SW 1271 (cell line): ENCODE results near the gene SOAT2.
A peak's percentile ranks its signal among the peaks of the same experiment; 100 is the strongest.

Experiments used
- DNase-seq, 2 experiments: peaks; one replicate each; lab custom pipeline; 2025; lab: John Stamatoyannopoulos, UW

Gene SOAT2, protein sequence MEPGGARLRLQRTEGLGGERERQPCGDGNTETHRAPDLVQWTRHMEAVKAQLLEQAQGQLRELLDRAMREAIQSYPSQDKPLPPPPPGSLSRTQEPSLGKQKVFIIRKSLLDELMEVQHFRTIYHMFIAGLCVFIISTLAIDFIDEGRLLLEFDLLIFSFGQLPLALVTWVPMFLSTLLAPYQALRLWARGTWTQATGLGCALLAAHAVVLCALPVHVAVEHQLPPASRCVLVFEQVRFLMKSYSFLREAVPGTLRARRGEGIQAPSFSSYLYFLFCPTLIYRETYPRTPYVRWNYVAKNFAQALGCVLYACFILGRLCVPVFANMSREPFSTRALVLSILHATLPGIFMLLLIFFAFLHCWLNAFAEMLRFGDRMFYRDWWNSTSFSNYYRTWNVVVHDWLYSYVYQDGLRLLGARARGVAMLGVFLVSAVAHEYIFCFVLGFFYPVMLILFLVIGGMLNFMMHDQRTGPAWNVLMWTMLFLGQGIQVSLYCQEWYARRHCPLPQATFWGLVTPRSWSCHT

DNA sequence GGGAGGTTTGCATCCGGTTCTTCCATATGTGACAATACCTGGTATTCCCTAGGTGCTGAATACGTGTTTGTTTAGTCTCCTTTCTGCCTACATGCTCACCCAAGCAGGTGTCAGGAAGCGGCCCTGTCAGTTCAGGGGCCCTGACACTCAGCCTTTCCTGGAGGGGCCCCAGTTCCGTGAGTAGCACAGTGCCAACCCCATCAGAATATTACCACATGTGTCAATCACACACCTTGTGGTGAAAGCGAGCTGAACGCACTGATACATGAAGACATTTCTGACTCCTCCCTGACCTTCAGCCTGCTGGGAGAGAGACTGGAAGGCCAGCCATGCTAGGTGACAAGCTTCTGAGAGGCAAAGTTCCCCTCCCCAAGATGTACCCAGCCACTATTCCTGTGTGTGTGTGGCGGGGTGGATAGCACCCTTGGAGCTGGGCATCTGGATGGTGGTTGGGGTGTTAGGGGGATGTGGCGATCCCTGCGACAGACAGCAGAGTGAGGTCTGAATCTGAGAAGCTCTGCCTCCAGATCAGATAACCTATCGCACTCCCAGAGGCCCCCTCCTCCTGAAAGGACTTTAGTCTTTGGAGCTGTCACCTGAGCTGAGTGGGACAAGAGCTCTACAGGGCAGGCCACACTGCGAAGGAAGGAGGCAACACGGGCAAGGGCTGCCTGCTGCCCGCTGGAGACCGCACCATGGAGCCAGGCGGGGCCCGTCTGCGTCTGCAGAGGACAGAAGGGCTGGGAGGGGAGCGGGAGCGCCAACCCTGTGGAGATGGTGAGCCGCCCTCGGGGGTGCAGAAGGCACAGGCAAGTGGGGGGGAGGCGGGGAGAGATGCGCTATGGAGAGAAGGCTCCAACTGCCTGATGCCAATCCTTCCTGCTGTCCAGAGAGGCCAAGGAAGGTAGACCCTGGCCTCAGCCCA lies at the start of gene SOAT2:
TSS of gene SOAT2 (plus strand) at position 604 of the 925 bp plus-strand sequence. CDS start at position 696, 92 bp downstream.
- no peak for DNase-seq

DNA sequence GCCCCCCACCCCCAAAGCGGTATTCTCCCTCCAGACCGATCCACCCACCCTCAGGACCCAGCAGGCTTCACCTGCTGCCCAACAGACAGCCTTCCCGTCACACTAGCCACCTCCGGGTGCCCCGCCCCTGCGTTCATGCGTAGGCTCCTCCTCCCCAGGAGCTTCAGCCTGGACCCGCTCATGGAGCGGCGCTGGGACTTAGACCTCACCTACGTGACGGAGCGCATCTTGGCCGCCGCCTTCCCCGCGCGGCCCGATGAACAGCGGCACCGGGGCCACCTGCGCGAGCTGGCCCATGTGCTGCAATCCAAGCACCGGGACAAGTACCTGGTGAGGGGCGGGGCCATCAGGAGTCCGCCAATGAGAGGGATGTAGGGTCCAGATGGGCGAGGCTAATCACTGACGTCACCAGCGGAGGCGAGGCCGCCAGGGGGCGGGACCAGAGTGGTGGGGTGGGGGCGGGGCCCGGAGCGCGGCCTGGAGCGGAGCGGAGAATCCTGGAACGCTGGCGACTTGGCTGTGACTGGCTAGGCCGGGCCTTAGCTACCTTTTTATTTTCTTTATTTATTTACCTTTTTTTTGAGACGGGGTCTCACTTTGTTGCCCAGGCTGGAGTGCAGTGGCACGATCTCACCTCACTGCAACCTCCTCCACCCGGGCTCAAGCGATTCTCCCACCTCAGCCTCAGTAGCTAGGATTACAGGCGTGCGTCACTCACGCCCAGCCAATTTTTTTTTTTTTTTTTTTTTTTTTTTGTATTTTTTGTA lies 49.0 kb upstream of the SOAT2 start:
- peak in 1 of 2 experiments; percentile 62 for DNase-seq

DNA sequence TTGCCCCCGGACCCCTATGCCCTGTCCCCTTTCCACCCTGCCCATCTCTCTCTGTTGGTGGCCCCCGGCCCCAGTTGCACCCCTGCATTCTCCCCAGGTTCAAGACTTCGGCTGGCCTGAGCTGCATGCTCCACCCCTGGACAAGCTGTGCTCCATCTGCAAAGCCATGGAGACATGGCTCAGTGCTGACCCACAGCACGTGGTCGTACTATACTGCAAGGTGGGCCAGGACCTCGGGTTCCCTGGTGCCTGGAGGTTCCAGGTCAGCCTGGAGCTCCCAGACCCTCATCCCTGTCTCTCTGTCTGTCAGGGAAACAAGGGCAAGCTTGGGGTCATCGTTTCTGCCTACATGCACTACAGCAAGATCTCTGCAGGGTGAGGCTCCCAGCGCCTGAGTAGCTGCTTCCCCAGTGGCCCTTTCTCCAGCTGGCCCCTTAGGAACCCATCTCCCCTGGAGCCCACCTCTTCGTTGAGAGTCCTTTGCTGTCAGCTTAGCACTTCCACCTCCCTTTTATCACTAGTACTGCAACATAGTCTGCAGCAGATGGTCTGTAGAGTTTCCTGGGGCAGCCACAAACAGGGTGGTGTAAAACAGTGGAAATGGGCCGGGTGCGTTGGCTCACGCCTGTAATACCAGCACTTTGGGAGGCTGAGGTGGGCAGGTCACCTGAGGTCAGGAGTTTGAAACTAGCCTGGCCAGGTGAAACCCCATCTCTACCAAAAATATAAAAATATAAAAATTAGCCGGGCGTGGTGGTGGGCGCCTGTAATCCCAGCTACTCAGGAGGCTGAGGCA lies 47.6 kb upstream of the SOAT2 start:
- DNase-seq, result no peak

DNA sequence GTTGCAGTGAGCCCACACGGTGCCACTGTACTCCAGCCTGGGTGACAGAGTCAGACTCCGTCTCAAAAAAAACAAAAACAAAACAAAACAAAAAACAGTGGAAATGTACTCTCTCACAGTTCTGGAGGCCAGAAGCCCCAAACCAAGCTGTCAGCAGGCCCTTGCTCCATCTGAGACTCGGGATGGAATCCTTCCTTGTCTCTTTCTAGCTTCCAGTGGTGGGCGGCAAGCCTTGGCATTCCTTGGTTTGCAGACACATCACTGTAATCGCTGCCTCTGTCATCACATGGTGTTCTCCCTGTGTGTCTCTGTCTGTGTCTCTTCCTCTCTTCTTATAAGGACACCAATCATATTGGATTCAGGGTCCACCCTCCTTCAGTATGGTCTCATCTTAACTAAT lies 47.0 kb upstream of the SOAT2 start:
- no peak for DNase-seq

DNA sequence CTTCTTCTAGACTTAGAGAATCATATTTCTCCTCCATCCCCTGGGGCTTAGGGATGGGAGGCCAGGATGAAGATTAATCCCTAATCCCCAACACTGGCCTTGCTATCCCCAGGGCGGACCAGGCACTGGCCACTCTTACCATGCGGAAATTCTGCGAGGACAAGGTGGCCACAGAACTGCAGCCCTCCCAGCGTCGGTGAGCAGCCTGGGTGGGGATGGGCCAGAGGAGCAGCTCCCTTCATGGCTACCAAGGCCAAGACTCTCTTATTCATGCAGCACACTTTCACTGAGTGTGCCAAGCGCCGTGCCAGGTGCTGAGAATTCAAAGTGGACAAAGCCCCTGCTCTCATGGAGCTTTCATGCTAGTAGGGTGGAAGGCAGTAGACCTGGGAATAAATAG lies 46.4 kb upstream of the SOAT2 start:
- DNase-seq, result no peak

DNA sequence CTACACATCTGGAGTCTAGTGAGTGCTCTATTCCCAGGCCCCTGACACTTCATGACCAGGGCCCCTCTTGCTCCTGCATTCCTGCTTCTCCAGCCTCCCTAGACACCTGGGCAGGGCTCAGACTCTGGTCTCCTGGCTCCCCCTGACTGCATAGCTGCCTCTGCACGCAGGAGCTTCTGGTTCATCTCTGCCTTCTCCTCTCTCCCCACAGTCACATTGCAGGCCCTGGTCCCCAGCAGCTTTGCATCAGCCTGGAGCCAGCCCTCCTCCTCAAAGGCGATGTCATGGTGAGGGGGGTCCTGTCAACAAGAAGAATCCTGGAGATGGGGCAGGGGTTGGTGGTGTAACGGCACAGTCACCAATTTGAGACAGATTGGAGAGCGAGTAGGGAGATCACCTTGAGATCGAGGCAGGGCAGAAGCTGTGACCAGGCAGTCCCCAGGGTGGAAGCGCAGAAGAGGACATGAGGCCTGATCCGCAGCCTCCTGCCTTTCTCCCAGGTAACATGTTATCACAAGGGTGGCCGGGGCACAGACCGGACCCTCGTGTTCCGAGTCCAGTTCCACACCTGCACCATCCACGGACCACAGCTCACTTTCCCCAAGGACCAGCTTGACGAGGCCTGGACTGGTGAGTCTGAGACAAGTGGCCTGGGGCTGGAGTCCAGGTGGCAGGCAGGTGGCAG lies 45.3 kb upstream of the SOAT2 start:
- no peak for DNase-seq

DNA sequence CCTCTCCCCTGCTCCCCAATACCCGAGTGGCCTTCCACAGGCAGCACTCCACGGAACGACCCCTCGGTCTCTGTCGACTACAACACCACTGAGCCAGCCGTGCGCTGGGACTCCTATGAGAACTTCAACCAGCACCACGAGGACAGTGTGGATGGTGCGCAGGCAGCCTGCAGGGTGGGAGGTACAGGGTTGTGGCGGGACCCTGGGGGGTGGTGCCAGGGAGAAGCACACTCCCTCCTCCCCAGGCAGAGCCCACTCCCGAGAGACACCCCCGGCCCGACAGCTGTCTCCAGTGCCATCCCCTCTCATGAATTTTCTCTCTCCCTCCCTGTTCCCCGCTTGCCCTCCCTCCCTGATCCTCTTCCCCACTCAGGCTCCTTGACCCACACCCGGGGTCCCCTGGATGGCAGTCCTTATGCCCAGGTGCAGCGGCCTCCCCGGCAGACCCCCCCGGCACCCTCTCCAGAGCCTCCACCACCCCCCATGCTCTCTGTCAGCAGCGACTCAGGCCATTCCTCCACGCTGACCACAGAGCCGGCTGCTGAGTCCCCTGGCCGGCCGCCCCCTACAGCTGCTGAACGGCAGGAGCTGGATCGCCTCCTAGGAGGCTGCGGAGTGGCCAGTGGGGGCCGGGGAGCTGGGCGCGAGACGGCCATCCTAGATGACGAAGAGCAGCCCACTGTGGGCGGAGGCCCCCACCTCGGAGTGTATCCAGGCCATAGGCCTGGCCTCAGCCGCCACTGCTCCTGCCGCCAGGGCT lies 44.4 kb upstream of the SOAT2 start:
- no peak for DNase-seq

DNA sequence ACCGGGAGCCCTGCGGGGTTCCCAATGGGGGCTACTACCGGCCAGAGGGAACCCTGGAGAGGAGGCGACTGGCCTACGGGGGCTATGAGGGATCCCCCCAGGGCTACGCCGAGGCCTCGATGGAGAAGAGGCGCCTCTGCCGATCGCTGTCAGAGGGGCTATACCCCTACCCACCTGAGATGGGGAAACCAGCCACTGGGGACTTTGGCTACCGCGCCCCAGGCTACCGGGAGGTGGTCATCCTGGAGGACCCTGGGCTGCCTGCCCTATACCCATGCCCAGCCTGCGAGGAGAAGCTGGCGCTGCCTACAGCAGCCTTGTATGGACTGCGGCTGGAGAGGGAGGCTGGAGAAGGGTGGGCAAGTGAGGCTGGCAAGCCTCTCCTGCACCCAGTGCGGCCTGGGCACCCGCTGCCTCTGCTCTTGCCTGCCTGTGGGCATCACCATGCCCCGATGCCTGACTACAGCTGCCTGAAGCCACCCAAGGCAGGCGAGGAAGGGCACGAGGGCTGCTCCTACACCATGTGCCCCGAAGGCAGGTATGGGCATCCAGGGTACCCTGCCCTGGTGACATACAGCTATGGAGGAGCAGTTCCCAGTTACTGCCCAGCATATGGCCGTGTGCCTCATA lies 43.7 kb upstream of the SOAT2 start:
- no peak for DNase-seq

DNA sequence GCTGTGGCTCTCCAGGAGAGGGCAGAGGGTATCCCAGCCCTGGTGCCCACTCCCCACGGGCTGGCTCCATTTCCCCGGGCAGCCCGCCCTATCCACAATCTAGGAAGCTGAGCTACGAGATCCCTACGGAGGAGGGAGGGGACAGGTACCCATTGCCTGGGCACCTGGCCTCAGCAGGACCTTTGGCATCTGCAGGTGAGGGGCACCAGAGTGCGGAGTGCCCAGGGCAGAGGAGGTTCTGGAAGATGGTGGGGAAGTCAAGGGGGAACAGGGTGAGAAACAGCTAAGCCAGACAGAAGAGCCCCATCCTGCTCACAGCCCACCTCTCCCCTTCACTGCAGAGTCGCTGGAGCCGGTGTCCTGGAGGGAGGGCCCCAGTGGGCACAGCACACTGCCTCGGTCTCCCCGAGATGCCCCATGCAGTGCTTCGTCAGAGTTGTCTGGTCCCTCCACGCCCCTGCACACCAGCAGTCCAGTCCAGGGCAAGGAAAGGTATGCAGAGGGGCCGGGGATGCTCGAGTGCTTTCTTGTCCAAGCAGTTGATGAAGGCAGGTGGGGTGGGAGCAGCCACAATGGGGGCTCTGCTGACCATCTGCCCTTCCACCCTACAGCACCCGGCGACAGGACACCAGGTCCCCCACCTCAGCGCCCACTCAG lies 43.1 kb upstream of the SOAT2 start:
- no peak for DNase-seq

DNA sequence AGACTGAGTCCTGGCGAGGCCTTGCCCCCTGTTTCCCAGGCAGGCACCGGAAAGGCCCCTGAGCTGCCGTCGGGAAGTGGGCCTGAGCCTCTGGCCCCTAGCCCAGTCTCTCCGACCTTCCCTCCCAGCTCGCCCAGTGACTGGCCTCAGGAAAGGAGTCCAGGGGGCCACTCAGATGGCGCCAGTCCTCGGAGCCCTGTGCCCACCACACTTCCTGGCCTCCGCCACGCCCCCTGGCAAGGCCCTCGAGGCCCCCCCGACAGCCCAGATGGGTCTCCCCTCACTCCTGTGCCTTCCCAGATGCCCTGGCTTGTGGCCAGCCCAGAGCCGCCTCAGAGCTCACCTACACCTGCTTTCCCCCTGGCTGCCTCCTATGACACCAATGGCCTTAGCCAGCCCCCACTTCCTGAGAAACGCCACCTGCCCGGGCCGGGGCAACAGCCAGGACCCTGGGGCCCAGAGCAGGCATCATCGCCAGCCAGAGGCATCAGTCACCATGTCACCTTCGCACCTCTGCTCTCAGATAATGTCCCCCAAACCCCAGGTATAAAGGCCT lies 42.5 kb upstream of the SOAT2 start:
- no peak for DNase-seq

DNA sequence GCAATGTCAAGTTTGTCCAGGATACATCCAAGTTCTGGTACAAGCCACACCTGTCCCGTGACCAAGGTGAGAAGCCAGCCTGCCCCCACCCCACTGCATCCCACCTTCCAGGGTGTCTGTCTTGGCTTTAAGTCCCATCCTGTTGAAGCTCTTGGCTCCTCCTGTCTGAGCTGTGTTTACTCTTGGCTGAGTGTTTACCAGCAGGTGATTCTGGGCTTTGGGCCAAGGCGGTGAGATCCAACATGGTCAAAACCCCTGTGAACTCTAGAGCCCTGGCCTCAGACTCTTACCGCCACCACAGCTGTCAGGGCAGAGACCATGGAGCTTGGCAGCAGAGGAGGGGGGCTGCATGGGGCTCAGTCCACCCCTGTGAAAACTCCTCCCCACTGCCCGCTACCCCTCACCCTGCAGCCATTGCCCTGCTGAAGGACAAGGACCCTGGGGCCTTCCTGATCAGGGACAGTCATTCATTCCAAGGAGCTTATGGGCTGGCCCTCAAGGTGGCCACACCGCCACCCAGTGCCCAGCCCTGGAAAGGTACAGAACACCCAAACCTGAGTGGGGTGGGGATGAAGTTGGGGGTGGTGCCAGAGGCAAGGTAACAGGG lies 41.8 kb upstream of the SOAT2 start:
- no peak for DNase-seq

DNA sequence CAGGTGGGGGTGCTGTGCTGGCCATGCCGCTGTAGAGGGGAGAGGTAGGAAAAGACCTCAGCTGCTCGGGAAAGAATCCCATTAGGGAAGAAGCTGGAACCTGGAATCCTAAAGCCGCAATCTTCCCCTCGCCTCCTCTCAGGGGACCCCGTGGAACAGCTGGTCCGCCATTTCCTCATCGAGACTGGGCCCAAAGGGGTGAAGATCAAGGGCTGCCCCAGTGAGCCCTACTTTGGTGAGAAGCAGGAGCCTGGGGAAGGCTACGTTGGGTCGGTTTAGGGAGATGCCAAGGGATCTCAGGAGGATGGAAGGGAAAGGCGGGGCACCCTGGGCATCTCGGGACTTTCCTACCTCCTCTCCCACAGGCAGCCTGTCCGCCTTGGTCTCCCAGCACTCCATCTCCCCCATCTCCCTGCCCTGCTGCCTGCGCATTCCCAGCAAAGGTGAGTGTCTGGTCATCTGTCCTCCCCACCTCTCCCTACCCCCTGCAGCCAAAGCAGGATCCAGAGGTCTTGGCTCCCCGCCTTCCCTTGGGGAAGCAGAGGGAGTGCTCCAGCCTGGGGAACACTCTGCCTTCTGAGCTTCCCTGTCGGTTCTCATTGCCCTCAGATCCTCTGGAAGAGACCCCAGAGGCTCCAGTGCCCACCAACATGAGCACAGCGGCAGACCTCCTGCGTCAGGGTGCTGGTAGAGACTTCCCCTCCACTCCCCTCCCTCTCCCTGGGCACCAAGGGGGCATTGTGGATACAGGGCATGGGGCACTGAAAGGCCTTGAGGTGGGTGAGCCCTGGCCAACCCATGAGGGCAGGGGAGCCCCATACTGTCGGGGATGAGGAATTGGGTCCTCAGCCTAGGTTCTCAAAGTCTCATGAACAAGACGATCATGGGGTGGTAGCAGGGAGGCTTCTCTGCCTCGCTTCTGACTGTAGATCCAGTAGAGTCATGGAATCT lies 41.0 kb upstream of the SOAT2 start:
- no peak for DNase-seq

DNA sequence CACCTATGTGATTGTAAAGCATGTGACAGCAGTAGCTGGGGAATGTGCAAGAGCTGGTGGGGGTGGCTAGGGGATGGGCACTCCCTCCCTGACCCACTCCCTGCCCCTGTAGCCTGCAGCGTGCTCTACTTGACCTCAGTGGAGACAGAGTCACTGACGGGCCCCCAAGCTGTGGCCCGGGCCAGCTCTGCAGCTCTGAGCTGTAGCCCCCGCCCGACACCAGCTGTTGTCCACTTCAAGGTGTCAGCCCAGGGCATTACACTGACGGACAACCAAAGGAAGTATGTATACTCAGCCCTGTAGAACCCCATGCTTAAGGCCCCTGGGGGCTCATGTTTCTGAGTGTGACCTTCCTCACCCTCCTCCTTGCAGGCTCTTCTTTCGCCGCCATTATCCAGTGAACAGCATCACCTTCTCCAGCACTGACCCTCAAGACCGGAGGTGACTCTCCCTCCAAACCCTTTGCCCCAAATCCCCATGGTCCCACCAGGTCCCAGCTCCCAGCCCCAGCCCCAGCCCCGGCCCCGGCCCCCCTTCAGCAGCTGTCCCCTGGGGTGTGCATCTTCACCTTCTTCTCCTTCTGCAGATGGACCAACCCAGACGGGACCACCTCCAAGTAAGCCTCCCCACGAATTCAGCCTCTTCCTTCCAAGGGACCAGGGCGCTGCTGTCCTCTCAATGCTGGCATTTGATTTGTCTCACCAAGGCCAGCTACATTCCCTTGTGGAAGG lies 40.1 kb upstream of the SOAT2 start:
- no peak for DNase-seq

DNA sequence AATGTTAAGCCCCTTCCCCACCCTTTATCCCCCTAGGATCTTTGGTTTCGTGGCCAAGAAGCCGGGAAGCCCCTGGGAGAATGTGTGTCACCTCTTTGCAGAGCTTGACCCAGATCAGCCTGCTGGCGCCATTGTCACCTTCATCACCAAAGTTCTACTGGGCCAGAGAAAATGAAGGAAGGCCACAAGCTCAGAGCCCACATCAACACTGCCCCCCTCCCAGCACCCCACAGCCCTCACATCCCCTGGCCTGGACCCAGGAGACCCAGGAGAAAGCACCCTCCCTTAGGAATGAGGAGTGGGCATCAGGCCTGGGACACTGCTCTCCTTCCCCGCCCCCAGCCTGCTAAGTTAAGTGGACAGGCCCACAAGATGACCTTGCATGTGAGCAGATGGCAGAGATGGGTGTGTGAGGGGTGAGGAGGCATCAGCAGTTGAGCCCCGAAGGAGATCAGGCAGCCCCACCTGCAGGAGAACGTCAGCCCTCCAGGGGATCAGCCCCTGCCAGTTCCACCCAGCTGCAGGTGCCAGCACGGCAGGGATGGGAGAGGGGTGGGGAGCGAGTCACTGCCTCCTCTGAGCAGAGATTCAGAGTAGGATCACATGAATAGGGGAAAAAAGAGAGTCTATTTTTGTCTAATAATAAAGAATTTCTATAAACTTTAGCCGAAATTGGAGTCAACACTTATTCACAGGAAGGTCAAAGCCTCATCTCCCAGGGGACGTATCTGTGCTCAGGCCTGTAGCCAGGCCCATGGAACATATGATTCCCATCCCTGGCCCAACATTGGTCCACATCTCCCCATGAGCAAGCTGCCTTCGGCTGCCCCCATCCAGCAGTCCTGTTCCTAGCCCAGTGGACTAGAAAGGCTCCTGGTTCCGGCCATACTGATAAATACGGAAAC lies 39.3 kb upstream of the SOAT2 start:
- no peak for DNase-seq
